Measurements from ENCODE around the gene UNC93B1. TPM values are rescaled to one million over a fixed set of nuclear protein-coding genes. Genes with fewer than 3 reads are reported as not detected.

The UNC93B1 gene
- total and polyA plus RNA-seq, 10 donors = 110 to 192 (median 132) TPM

DNA sequence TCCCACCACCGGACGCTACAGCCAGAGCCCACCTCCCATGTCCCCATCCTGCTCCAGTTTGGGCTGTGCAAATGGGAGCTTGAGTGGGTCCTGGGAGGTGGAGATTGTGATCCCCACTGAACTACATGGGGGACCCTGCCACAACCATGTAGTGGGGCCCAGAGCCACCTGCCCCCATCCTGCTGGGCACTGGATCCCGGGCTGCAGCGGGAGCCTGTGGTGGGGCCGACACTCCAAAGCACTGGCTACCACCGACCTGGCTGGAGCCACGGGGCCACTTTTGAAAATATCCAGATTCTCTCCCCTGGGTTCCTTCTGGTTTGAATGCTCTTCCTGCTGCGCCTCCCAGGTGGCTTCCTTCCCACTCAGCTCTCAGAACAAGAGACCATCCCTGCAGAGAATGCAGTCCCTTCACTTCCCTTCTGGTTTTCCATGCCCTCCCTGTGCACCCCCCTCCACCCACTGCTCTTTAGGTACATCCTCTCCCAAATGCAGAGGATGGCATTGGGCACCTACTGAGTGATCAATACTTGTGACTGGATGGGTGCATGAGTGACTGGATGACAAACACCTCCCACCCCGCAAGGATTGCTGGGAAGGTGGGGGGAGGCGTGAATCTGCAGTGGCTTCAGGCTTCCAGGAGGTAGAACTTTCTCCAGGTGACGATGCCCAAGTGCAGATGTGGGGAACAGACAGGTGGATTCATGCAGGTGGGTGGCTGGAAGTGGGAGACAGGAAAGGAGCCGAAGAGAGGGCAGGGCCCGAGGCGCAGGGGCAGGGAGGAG lies 846 bp upstream of the UNC93B1 start:
- Histone ChIP-seq H3K27me3 (replicated peaks in 1 of 7) (no peaks in the 10 kb centered on the region), H3K4me1 (peaks cover 13 to 95% (median 74%) of the 10 kb centered on the region in 6 donors), H3K27ac (peak overlapping the region in 5 of 8 donors; percentile 91 to 97 (median 97)), H3K9me3 (no peaks in the 10 kb centered on the region), H3K36me3 (peaks cover 0 to 27% (median under 1%) of the 10 kb centered on the region in 6 donors), H3K4me3 (peak overlapping the region in 6 of 8 donors; percentile 72 to 96 (median 84))
- no peak for DNase-seq
- 73 to 81% (median 80%) methylated on average over 12 to 14 of the region's 14 CpGs for WGBS, 5 donors
- TF ChIP-seq, protein P1, sequence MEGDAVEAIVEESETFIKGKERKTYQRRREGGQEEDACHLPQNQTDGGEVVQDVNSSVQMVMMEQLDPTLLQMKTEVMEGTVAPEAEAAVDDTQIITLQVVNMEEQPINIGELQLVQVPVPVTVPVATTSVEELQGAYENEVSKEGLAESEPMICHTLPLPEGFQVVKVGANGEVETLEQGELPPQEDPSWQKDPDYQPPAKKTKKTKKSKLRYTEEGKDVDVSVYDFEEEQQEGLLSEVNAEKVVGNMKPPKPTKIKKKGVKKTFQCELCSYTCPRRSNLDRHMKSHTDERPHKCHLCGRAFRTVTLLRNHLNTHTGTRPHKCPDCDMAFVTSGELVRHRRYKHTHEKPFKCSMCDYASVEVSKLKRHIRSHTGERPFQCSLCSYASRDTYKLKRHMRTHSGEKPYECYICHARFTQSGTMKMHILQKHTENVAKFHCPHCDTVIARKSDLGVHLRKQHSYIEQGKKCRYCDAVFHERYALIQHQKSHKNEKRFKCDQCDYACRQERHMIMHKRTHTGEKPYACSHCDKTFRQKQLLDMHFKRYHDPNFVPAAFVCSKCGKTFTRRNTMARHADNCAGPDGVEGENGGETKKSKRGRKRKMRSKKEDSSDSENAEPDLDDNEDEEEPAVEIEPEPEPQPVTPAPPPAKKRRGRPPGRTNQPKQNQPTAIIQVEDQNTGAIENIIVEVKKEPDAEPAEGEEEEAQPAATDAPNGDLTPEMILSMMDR (IDR thresholded peaks at IDR 0.05 in 8 of 11, conservative IDR thresholded peaks at IDR 0.05 in 3 of 11) = no peak
- TF ChIP-seq POLR2AphosphoS5 (IDR thresholded peaks at IDR 0.05) (no peak), POLR2A (IDR thresholded peaks at IDR 0.05) (no peak)
- intact Hi-C loops (cut with DNase I; ENCODE audit: low total_unique reads) = no loop called here

DNA sequence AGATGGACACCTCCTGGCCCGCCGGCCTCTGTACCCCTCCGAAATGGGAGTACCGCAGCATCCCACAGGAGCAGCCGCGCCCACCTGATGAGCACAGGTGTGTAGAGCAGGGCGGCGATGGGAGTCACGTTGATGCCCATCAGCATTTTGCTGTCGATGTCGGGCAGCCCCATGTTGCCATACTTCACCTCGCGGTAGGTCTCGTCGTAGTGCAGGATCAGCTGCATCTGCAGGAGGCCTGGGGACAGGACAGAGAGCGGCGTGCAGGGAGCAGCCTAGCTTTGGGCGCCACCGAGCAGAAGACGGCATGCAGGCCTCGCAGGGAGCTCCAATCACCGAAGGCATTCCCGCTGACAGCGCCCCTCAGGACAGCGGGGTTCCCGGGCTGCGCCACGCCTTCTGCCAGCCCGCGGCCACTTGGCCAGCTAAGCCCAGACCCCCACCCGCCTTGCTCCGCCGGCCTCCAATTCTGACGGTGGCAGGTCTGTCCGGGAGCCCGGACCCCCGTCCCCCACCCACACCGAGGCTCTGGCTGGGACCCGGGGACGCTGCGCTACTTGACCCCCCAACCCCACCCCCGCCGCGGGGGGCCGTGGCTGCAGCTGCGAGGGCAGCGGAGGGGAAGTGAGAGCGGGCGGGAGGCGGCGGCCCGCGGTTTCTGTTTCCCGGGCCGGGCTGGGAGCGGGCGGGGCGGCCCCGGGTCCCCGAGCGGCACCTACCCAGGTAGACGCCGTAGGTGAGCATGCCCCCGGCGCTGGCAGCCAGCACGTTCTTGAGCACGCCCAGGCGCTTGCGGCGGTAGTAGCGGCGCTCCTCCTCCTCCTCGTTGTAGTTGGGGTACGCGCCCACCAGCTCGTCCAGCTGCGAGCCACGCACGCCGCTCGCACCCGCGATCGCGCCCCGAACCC lies 705 bp downstream of the UNC93B1 start:
- peak; percentile 96 for DNase-seq
- TF ChIP-seq POLR2A (IDR thresholded peaks at IDR 0.05) (no peak), POLR2AphosphoS5 (IDR thresholded peaks at IDR 0.05) (peak in 2 of 3 donors; percentile 29 to 60)
- TF ChIP-seq, protein P1 (IDR thresholded peaks at IDR 0.05 in 8 of 11, conservative IDR thresholded peaks at IDR 0.05 in 3 of 11) = peak in 1 of 11 experiments; percentile 25
- Histone ChIP-seq H3K4me1 (peaks cover 9 to 95% (median 74%) of the 10 kb centered on the region in 6 donors), H3K9me3 (no peaks in the 10 kb centered on the region), H3K27me3 (replicated peaks in 1 of 7) (no peaks in the 10 kb centered on the region), H3K27ac (peak overlapping the region; percentile 71 to 97 (median 91)), H3K4me3 (peak overlapping the region; percentile 46 to 96 (median 84)), H3K36me3 (peaks cover 0 to 43% (median 11%) of the 10 kb centered on the region in 6 donors)
- intact Hi-C loops (cut with DNase I; ENCODE audit: low total_unique reads) = no loop called here
- 10 to 33% (median 12%) methylated on average over 18 to 86 of the region's 86 CpGs for WGBS, 5 donors

DNA sequence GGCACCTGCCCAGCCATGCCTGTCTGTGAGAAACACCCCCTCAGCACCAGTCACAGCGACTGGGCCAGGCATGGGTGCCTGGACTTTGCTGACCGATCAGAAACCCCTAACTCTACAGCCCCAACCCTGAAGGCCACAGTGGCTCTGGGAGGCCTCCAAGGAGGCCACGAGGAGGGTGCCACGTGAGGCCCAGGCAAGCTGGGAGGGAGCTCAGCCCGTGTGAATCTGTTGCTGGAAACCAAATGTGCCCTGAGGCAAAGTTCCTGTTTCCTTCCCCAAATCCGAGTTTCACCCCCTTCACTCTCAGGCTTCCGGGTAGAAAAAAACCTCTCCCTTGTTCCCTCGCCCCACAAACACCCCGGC lies 1.3 kb downstream of the UNC93B1 start:
- 22 to 43% (median 36%) methylated on average over 8 to 9 of the region's 9 CpGs for WGBS, 5 donors
- Histone ChIP-seq H3K27ac (peak overlapping the region; percentile 71 to 97 (median 91)), H3K9me3 (no peaks in the 10 kb centered on the region), H3K4me3 (peak overlapping the region; percentile 46 to 96 (median 84)), H3K27me3 (replicated peaks in 1 of 7) (no peaks in the 10 kb centered on the region), H3K4me1 (peaks cover 9 to 95% (median 78%) of the 10 kb centered on the region in 6 donors), H3K36me3 (peaks cover 0 to 49% (median 11%) of the 10 kb centered on the region in 6 donors)
- TF ChIP-seq, protein P1 (IDR thresholded peaks at IDR 0.05 in 8 of 11, conservative IDR thresholded peaks at IDR 0.05 in 3 of 11) = no peak
- TF ChIP-seq POLR2AphosphoS5 (IDR thresholded peaks at IDR 0.05) = peak; percentile 53 to 76 (median 56)
- no peak for TF ChIP-seq POLR2A (IDR thresholded peaks at IDR 0.05)
- intact Hi-C loops (cut with DNase I; ENCODE audit: low total_unique reads) = no loop called here
- DNase-seq = peak; percentile 88
